Keratinocyte (primary cell): Measurements from ENCODE around the gene GOLGA2.

Source experiments
- EZH2 ChIP-seq: IDR thresholded peaks from one replicate; pipeline ENCODE4 v1.6.1; 2012; ENCODE audit warnings: inconsistent platforms, mild to moderate bottlenecking, low read length, moderate library complexity
- TF ChIP-seq, protein P1 (sequence below), 3 experiments: IDR thresholded peaks in 1 of 3; conservative IDR thresholded peaks in 1 of 3; optimal IDR thresholded peaks in 1 of 3; 2 replicates in 2 of 3; 3 replicates in 1 of 3; pipeline versions ENCODE3 to v1.5.1; 2011; ENCODE audit warnings: low read length in 3 of 3, mild to moderate bottlenecking in 3 of 3, moderate library complexity in 2 of 3, control low read depth in 1 of 3, inconsistent platforms in 1 of 3; ENCODE audit not compliant: insufficient read depth in 2 of 3; ENCODE audit errors: extremely low read depth in 1 of 3

- no peak for TF ChIP-seq EZH2
- TF ChIP-seq, protein P1, sequence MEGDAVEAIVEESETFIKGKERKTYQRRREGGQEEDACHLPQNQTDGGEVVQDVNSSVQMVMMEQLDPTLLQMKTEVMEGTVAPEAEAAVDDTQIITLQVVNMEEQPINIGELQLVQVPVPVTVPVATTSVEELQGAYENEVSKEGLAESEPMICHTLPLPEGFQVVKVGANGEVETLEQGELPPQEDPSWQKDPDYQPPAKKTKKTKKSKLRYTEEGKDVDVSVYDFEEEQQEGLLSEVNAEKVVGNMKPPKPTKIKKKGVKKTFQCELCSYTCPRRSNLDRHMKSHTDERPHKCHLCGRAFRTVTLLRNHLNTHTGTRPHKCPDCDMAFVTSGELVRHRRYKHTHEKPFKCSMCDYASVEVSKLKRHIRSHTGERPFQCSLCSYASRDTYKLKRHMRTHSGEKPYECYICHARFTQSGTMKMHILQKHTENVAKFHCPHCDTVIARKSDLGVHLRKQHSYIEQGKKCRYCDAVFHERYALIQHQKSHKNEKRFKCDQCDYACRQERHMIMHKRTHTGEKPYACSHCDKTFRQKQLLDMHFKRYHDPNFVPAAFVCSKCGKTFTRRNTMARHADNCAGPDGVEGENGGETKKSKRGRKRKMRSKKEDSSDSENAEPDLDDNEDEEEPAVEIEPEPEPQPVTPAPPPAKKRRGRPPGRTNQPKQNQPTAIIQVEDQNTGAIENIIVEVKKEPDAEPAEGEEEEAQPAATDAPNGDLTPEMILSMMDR (optimal IDR thresholded peaks at IDR 0.05 in 1 of 3, IDR thresholded peaks at IDR 0.05 in 1 of 3, conservative IDR thresholded peaks at IDR 0.05 in 1 of 3; ENCODE audit: extremely low read depth in 1 of 3, insufficient read depth in 2 of 3, low read length in 3 of 3) = no peak
These were observed 15.5 kb downstream of the GOLGA2 start for GRCh38 chr9:128260340-128260739.
